ENCODE data around the gene UPP1. TPM values are rescaled to one million over a fixed set of nuclear protein-coding genes. Genes with fewer than 3 reads are reported as not detected.

The UPP1 gene
- total and polyA plus RNA-seq, 2 of the 4 experiments (the other 2 are of a cell fraction): 3.9 to 14.5 TPM

DNA sequence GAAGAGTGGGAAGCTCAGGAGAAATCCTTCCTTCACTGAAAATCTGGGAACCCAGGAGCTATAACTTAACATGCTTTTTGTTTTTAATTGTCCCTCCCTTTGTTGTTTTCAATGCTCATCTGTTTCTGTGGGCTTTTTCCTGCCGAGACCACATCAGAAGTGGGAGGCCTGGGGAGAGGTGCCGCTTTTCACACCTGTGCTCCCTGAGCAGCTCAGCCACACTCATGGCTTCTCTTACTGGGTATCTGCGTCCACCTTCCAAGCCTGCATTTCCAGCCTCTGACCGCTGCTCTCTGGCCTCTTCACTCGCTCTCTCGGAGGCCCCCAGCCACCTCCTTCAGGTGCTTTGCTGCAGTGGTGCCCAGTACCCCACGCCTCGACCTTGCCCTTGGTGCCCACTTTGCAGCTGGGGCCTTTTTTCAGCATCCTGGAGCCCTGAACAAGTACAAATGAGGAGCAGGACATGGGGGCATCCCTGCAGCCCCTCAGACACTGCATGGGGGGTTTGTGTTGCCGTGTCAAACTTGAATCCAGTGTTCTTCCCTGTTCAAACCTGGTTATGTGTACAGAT is 43.8 kb upstream of the UPP1 start:
- dilution Hi-C loops (cut with HindIII; ENCODE audit: low sequenced_read_pairs, unreplicated experiment): no loop called here
- peaks cover 2% of the 10 kb centered on the region; the same call in 1 of the 2 replicates for H3K27me3 ChIP-seq (ENCODE audit: control insufficient read depth, insufficient read depth, low read length)
- ChIA-PET CTCF (no interaction called here), POLR2A (ENCODE audit: unreplicated experiment) (no interaction called here)
- BruUV-seq (replicated peaks): no TSS peak
- intact Hi-C loops (cut with micrococcal nuclease): no loop called here
- no peaks in the 10 kb centered on the region for H3K36me3 ChIP-seq (ENCODE audit: control insufficient read depth, insufficient read depth, low read length)
- no peak overlapping the region for H3K56ac ChIP-seq (ENCODE audit: extremely low read depth, insufficient read depth, low read length)
- H2AK5ac ChIP-seq (ENCODE audit: low read depth, low read length): no peak overlapping the region
- no peak overlapping the region for H3K4ac ChIP-seq (ENCODE audit: low read depth, low read length)
- H3K23ac ChIP-seq (ENCODE audit: low read depth, low read length): no peak overlapping the region
- H3K18ac ChIP-seq (ENCODE audit: low read depth, low read length): no peak overlapping the region
- H2BK5ac ChIP-seq (ENCODE audit: low read depth, low read length, poor library complexity, severe bottlenecking): no peak overlapping the region
- no peaks in the 10 kb centered on the region; the same call in 1 of the 2 replicates for H3K9me1 ChIP-seq (ENCODE audit: insufficient read depth, low read length)
- H3K4me1 ChIP-seq (ENCODE audit: control insufficient read depth, insufficient read depth, low read length): peaks cover 3% of the 10 kb centered on the region
- H2BK15ac ChIP-seq (ENCODE audit: low read depth, low read length): no peak overlapping the region
- H3K14ac ChIP-seq (replicated peaks; ENCODE audit: low read depth, low read length): no peak overlapping the region
- ATAC-seq (ENCODE audit: low read depth) (no peak), DNase-seq (no peak)
- no peak overlapping the region for H2BK20ac ChIP-seq (ENCODE audit: low read depth, low read length)
- no peak overlapping the region for H4K5ac ChIP-seq (ENCODE audit: low read depth, low read length)
- H4K20me1 ChIP-seq (ENCODE audit: insufficient read depth, low read length): no peaks in the 10 kb centered on the region
- H2AK9ac ChIP-seq (replicated peaks; ENCODE audit: low read depth, low read length, poor library complexity): no peak overlapping the region
- no peak overlapping the region for H3K4me3 ChIP-seq (ENCODE audit: insufficient read depth, low read depth, low read length)
- in situ Hi-C loops (cut with MboI; ENCODE audit: low sequenced_read_pairs): no loop called here
- H3K4me2 ChIP-seq (ENCODE audit: low read depth, low read length): no peak overlapping the region
- no peak overlapping the region for H2AFZ ChIP-seq (replicated peaks; ENCODE audit: low read length, poor library complexity)
- no peak overlapping the region for H4K91ac ChIP-seq (ENCODE audit: insufficient read depth, low read depth, low read length)
- H3K27ac ChIP-seq (ENCODE audit: insufficient read depth, low read length): no peak overlapping the region
- no peak overlapping the region for H3K9ac ChIP-seq (ENCODE audit: low read depth, low read length)
- no peak for TF ChIP-seq CEBPB (IDR thresholded peaks at IDR 0.05; ENCODE audit: low read depth, low read length)
- TF ChIP-seq BHLHE40 (IDR thresholded peaks at IDR 0.05; ENCODE audit: low read depth, low read length): no peak
- no peak for TF ChIP-seq USF2 (IDR thresholded peaks at IDR 0.05; ENCODE audit: low read depth, low read length)
- TF ChIP-seq RFX5 (IDR thresholded peaks at IDR 0.05; ENCODE audit: low read depth, low read length): no peak
- no peak for TF ChIP-seq SMC3 (IDR thresholded peaks at IDR 0.05; ENCODE audit: low read depth, low read length)
- TF ChIP-seq NFE2L2 (IDR thresholded peaks at IDR 0.05; ENCODE audit: low read depth, low read length): no peak
- H3K9me3 ChIP-seq (ENCODE audit: control insufficient read depth, insufficient read depth, low read length): no peaks in the 10 kb centered on the region
- no peaks in the 10 kb centered on the region for H3K79me1 ChIP-seq (ENCODE audit: low read depth in 1 of 2, low read length in 2 of 2)
- no peak overlapping the region for H4K8ac ChIP-seq (ENCODE audit: low read depth in 2 of 2, low read length in 2 of 2)
- WGBS, 2 experiments (ENCODE audit: extremely low coverage in 2 of 2, insufficient read length in 1 of 2): 67% methylated on average over 7 of the region's 9 CpGs; no CpG with 5 or more reads in 1 of the 2 experiments
- H2BK120ac ChIP-seq (ENCODE audit: low read depth, low read length): no peak overlapping the region

All from IMR-90 (cell line).